HFF-Myc (cell line): ENCODE data around the gene PPIA.

Experiments
- DNase-seq: peaks from one replicate; pipeline ENCODE4 v3.0.0-alpha.2; 2011; ENCODE audit warnings: low read depth; ENCODE audit errors: extremely low read depth
- H3K4me3 ChIP-seq: replicated peaks from 2 replicates; pipeline ENCODE4 v1.5.1; 2011; ENCODE audit warnings: low read depth, mild to moderate bottlenecking, control low read depth, low read length
- TF ChIP-seq, protein P1 (sequence below): IDR thresholded peaks from 2 replicates; pipeline ENCODE4 v1.5.1; 2012; ENCODE audit warnings: mild to moderate bottlenecking, low read depth, low read length, control low read depth; ENCODE audit errors: missing control alignments

Gene PPIA

DNA sequence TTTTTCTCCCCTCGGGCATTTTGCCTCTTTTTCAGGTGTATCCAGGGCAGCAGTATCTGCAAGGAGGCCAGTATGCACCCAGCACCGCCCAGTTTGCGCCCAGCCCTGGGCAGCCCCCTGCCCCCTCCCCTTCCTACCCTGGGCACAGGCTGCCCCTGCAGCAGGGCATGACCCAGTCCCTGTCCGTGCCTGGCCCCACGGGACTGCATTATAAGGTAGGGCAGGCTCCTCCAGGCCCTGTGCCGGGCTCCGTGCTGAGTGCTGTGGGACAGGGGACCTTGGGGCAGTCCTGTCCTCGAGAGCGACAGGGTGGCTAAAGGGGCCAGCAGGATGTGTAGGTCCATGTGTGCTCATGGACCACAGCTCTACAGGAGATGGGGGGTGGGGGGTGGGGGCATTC is 37.2 kb upstream of the PPIA start:
- TF ChIP-seq, protein P1, sequence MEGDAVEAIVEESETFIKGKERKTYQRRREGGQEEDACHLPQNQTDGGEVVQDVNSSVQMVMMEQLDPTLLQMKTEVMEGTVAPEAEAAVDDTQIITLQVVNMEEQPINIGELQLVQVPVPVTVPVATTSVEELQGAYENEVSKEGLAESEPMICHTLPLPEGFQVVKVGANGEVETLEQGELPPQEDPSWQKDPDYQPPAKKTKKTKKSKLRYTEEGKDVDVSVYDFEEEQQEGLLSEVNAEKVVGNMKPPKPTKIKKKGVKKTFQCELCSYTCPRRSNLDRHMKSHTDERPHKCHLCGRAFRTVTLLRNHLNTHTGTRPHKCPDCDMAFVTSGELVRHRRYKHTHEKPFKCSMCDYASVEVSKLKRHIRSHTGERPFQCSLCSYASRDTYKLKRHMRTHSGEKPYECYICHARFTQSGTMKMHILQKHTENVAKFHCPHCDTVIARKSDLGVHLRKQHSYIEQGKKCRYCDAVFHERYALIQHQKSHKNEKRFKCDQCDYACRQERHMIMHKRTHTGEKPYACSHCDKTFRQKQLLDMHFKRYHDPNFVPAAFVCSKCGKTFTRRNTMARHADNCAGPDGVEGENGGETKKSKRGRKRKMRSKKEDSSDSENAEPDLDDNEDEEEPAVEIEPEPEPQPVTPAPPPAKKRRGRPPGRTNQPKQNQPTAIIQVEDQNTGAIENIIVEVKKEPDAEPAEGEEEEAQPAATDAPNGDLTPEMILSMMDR: no peak
- DNase-seq: no peak

DNA sequence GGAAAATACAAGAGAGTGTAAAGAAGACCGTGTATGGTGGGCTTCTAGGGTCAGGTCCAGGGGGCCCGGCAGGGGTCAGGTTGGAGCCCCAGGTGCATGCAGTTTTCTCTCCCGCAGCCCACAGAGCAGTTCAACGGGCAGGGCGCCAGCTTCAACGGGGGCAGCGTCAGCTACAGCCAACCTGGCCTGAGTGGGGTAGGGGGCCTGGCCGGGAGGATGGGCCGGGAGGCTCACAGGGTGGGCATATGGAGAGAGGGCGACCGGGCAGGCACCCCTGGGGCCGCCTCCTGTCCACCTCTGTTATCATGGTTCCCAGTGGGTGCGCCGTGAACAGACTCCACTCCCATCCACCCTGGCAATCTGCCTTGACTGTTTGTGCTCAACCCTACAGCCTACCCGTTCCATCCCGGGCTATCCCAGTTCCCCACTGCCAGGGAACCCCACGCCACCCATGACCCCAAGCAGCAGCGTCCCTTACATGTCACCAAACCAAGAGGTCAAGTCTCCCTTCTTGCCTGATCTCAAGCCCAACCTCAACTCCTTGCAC is 36.4 kb upstream of the PPIA start:
- TF ChIP-seq, protein P1: no peak
- DNase-seq: no peak
- no peak overlapping the region for H3K4me3 ChIP-seq

More for the DNA sequence above, 37.2 kb upstream of the PPIA start:
- H3K4me3 ChIP-seq: no peak overlapping the region

DNA sequence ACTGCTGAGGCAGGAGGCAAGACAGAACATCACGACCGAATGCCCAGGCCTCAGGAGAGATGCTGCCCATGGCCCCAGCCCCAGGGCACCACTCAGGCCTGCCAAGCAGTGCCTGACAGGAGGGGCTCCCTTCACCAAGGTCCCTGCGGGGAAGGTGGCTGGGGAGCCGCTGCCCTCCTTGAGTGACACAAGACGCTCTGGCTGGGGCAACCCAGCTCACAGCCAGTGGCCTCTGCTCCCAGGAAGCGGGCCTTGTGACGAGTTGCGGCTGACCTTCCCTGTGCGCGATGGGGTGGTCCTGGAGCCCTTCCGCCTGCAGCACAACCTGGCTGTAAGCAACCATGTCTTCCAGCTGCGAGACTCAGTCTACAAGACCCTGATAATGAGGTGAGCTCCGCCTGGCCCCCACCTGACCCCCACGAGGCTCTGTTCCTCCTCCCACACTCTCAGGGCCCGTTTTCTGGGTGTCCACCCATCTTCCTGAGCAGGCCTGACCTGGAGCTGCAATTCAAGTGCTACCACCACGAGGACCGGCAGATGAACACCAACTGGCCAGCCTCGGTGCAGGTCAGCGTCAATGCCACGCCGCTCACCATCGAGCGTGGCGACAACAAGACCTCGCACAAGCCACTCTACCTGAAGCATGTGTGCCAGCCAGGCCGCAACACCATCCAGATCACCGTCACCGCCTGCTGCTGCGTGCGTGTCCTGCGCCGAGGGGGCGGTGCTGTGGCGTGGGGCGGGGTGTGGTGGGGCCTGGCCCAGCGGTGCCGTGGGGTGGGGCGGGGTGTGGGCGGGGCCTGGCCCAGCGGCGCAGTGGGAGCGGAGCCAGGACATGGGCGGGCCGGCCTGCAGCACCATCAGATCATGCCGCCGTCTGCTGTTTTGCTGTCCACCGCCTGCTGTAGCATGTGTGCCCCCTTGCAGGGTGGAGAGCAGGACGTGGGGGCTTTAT is 35.0 kb upstream of the PPIA start:
- TF ChIP-seq, protein P1: no peak
- H3K4me3 ChIP-seq: no peak overlapping the region
- no peak for DNase-seq

DNA sequence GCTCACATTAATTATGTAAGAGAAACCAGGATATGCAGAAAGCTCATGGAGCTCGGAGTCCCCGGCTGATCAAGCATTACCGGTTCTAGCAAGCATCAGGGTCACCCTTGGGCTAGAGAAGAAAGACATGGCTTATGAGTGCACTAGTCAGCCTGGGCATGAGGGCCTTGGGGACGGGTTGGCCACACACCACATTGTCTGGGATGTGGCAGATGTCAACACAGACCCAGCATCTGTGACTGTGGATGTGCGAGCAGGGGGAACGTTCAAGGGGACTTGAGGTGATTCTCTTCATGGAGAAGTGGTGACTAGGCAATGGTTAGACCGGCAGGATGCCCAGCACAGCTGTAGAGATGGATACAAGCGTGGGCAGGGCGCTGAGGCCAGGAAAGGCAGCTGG is 34.2 kb upstream of the PPIA start:
- no peak overlapping the region for H3K4me3 ChIP-seq
- TF ChIP-seq, protein P1: no peak
- DNase-seq: no peak

DNA sequence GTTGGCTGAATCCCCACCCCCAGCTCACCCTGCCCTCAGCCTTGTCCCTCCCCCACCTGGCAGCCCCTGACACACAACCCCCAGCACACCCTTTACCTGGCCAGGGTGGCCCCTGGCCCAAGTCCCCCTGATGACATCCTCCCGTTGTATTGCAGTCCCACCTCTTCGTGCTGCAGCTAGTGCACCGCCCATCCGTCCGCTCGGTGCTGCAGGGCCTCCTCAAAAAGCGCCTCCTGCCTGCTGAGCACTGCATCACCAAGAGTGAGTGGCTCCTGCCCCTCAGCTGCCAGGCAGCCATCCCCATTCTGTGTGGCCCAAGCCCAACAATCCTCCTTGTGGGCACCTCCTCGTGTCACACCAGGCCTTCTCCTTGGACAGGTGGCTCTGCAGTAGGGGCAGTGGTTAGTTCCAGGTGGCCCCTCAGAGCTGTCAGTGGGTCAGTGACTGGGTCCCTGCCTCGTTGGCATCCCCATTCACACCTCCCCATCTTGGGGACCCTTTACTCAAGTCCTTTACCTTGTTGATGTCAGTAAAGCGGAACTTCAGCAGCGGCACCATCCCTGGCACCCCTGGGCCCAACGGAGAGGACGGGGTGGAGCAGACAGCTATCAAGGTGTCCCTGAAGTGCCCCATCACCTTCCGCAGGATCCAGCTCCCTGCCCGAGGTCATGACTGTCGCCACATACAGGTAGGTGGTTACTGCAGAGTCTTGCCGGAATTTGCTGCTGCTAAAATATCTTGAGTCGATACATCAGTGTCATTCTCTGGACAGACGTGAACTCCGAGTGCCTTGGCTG is 33.6 kb upstream of the PPIA start:
- TF ChIP-seq, protein P1: no peak
- DNase-seq: no peak
- H3K4me3 ChIP-seq: no peak overlapping the region

GRCh38 chr7:44764081-44764480 is 32.4 kb upstream of the PPIA start:
- no peak for DNase-seq
- H3K4me3 ChIP-seq: no peak overlapping the region
- TF ChIP-seq, protein P1: no peak
